A673 (cell line): ENCODE data around the gene CAPZB. TPM values are rescaled to one million over a fixed set of nuclear protein-coding genes. Genes with fewer than 3 reads are reported as not detected.

ENCODE experiments used
- BruUV-seq: library from RNA; stranded (reverse); fragments of 400-500 nt; replicated peaks from 2 replicates; lab custom pipeline; 2021; lab: Mats Ljungman, UMichigan
- CTCF ChIA-PET: fragments of 300-600 bp; sonication (Branson Sonifier 250); formaldehyde crosslinking; loops from one replicate; lab custom pipeline; 2022; ENCODE audit warnings: antibody characterized with exemption; lab: Charles Lee
- POLR2A ChIA-PET: fragments of 300-600 bp; sonication (Branson Sonifier 250); formaldehyde crosslinking; loops from one replicate; lab custom pipeline; 2022; ENCODE audit warnings: antibody characterized with exemption; ENCODE audit not compliant: low non-redundant PET; lab: Charles Lee
- DNase-seq: peaks from one replicate; pipeline ENCODE4 v3.0.0-alpha.2; 2015; ENCODE audit warnings: low spot score
- H3K27ac ChIP-seq: fragments of 200-600 bp; sonication (generic); 2 replicates; pipeline ENCODE4 v1.5.1; 2016; ENCODE audit warnings: mixed run types, low read depth, mild to moderate bottlenecking, mixed read lengths, antibody characterized with exemption, low read length; ENCODE audit not compliant: poor library complexity, severe bottlenecking
- H3K27me3 ChIP-seq: fragments of 200-600 bp; sonication (generic); replicated peaks from 2 replicates; pipeline ENCODE4 v1.6.1; 2017; ENCODE audit warnings: mixed run types, low read depth, mild to moderate bottlenecking, mixed read lengths, antibody characterized with exemption, low read length; ENCODE audit not compliant: insufficient read depth, poor library complexity
- H3K36me3 ChIP-seq: fragments of 200-600 bp; sonication (generic); 2 replicates; pipeline ENCODE4 v1.6.1; 2016; ENCODE audit warnings: mixed run types, mild to moderate bottlenecking, mixed read lengths, antibody characterized with exemption, low read length; ENCODE audit not compliant: insufficient read depth, poor library complexity, severe bottlenecking
- H3K4me1 ChIP-seq: fragments of 200-600 bp; sonication (generic); 2 replicates; pipeline ENCODE4 v1.6.1; 2017; ENCODE audit warnings: mixed run types, mild to moderate bottlenecking, mixed read lengths, antibody characterized with exemption, low read length; ENCODE audit not compliant: insufficient read depth, poor library complexity, severe bottlenecking
- H3K4me3 ChIP-seq: fragments of 200-600 bp; sonication (generic); 2 replicates; pipeline ENCODE4 v1.5.1; 2016; ENCODE audit warnings: low read depth, mixed run types, mild to moderate bottlenecking, mixed read lengths, low read length; ENCODE audit not compliant: poor library complexity, severe bottlenecking
- H3K9me3 ChIP-seq: fragments of 200-600 bp; sonication (generic); 2 replicates; pipeline ENCODE4 v1.6.1; 2016; ENCODE audit warnings: mixed run types, low read depth, mild to moderate bottlenecking, mixed read lengths, antibody characterized with exemption, low read length; ENCODE audit not compliant: poor library complexity, severe bottlenecking
- EZH2 ChIP-seq: fragments of 200-600 bp; sonication (generic); IDR thresholded peaks from 2 replicates; pipeline ENCODE4 v1.6.1; 2017; ENCODE audit warnings: borderline replicate concordance, low read depth, mild to moderate bottlenecking, mixed read lengths, antibody characterized with exemption, low read length; ENCODE audit not compliant: poor library complexity, severe bottlenecking
- intact Hi-C: fragments of 100-400 bp; cut with micrococcal nuclease; formaldehyde crosslinking; loops from one replicate; pipeline ENCODE4 v1.10.0; 2022; ENCODE audit not compliant: unreplicated experiment
- total RNA-seq: library from RNA; stranded (reverse); gene quantifications from 2 replicates; pipeline ENCODE4 v1.2.3, GENCODE V29; 2021
- TF ChIP-seq, protein P1 (sequence below): fragments of 300-800, 200-600 bp; sonication (generic); conservative IDR thresholded peaks from 2 replicates; pipeline ENCODE4 v1.5.1; 2017; ENCODE audit warnings: low read depth, mild to moderate bottlenecking, antibody characterized with exemption, low read length, moderate library complexity, mixed read lengths

The CAPZB gene
- total RNA-seq, 1 experiment from 2014 or later: 214 TPM

DNA sequence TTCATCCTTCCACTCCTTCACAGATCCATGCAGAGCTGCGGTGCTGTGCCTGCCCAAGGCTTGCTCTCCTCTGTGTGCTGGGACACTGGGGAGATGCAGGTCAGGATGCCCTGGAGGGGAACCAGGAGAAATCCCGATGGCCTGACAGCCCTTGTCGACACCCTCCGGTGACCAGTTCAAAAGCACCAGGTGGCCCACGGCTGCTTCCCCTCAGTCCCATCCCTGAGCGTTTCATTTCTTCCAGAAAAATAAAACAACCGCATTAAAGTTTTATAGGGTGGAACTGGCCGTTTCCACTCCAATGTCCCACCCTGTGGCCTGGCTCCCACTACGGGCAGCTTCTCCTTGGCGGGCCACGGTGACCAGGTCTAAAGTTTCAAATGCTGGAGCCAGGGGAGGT lies 124.9 kb downstream of the CAPZB start:
- Histone ChIP-seq H3K4me3 (no peak overlapping the region), H3K27me3 (no peaks in the 10 kb centered on the region), H3K9me3 (no peaks in the 10 kb centered on the region), H3K27ac (no peak overlapping the region), H3K4me1 (no peaks in the 10 kb centered on the region), H3K36me3 (peaks cover 12% of the 10 kb centered on the region)
- DNase-seq: no peak
- BruUV-seq: no TSS peak
- TF ChIP-seq EZH2: no peak
- TF ChIP-seq, protein P1, sequence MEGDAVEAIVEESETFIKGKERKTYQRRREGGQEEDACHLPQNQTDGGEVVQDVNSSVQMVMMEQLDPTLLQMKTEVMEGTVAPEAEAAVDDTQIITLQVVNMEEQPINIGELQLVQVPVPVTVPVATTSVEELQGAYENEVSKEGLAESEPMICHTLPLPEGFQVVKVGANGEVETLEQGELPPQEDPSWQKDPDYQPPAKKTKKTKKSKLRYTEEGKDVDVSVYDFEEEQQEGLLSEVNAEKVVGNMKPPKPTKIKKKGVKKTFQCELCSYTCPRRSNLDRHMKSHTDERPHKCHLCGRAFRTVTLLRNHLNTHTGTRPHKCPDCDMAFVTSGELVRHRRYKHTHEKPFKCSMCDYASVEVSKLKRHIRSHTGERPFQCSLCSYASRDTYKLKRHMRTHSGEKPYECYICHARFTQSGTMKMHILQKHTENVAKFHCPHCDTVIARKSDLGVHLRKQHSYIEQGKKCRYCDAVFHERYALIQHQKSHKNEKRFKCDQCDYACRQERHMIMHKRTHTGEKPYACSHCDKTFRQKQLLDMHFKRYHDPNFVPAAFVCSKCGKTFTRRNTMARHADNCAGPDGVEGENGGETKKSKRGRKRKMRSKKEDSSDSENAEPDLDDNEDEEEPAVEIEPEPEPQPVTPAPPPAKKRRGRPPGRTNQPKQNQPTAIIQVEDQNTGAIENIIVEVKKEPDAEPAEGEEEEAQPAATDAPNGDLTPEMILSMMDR: no peak
- CTCF ChIA-PET: no interaction called here
- intact Hi-C loops: no loop called here
- POLR2A ChIA-PET: no interaction called here

DNA sequence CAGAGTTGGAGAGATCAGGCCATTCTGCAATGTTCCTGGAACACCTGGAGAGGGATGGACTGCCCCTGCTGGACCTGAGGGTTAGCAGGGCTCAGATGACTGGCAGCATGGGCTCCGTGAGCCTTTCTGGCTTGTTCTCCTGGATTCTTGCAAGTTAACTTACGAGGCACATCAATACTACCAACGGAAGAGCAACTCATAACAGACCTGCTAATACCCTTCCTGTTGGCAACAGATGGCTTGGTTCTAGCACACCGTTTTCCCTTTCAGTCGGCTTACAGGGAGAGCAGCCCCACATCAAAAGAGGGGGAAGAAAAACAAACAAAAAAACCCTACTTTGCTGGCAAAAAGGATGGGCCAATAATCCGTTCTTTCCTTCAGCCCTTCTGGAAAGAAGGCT lies 125.3 kb downstream of the CAPZB start:
- intact Hi-C loops: no loop called here
- H3K36me3 ChIP-seq: peaks cover 13% of the 10 kb centered on the region

DNA sequence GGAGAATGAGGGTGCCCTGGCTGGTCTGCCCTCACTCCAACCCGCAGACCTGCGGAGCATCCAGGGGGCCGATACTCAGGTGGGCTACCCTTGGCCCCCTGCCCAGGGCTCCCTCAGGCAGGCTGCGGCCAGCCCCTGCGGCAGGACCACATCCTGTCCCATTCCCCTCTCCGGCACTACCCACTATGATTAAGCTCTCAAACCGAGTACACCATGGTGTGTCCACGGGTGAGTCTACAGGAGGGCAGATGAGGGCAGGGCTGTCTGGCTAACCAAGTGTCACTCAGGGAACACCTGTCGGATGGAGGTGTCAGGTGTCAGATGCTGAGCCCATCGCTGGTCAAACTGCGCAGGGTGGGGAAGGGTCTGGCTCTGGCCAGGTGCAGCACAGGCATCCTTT lies 126.0 kb downstream of the CAPZB start:
- H3K4me1 ChIP-seq: no peaks in the 10 kb centered on the region
- intact Hi-C loops: no loop called here
- no peak for DNase-seq
- CTCF ChIA-PET: no interaction called here
- no peaks in the 10 kb centered on the region for H3K27me3 ChIP-seq
- H3K36me3 ChIP-seq: peaks cover 13% of the 10 kb centered on the region
- no peak overlapping the region for H3K4me3 ChIP-seq
- no peak overlapping the region for H3K27ac ChIP-seq
- no peak for TF ChIP-seq EZH2
- TF ChIP-seq, protein P1: no peak
- POLR2A ChIA-PET: no interaction called here
- no peaks in the 10 kb centered on the region for H3K9me3 ChIP-seq
- no TSS peak for BruUV-seq

More for the DNA sequence above, 125.3 kb downstream of the CAPZB start:
- CTCF ChIA-PET: no interaction called here
- Histone ChIP-seq H3K4me1 (no peaks in the 10 kb centered on the region), H3K9me3 (no peaks in the 10 kb centered on the region), H3K4me3 (no peak overlapping the region), H3K27me3 (no peaks in the 10 kb centered on the region), H3K27ac (no peak overlapping the region)
- TF ChIP-seq, protein P1: no peak
- TF ChIP-seq EZH2: no peak
- BruUV-seq: no TSS peak
- DNase-seq: no peak
- POLR2A ChIA-PET: no interaction called here
